Upper lobe of left lung (tissue), 4 donors: ENCODE results near the gene DOCK4.

ENCODE experiments used
- CTCF ChIP-seq, 6 experiments: fragments of 450-650 bp in 4 of 6; fragments of 200-600 bp in 2 of 6; sonication (generic) in 2 of 6; IDR thresholded peaks; one replicate each; pipeline ENCODE4 v1.5.1; 2016 to 2019; ENCODE audit warnings: antibody characterized with exemption in 6 of 6
- POLR2A ChIP-seq, 4 donors: fragments of 450-650 bp; IDR thresholded peaks; one replicate each; pipeline ENCODE4 v1.5.1; 2016 to 2017; ENCODE audit warnings: antibody characterized with exemption in 4 of 4, mild to moderate bottlenecking in 2 of 4

- no peak for TF ChIP-seq POLR2A (IDR thresholded peaks at IDR 0.05)
- TF ChIP-seq CTCF (IDR thresholded peaks at IDR 0.05): no peak
These were observed 187.7 kb downstream of the DOCK4 start for GRCh38 chr7:112018305-112019030.
